Effector CD4-positive, alpha-beta T cell (primary cell): ENCODE results near the gene DVL1.

Experiments used
- DNase-seq: peaks from one replicate; pipeline ENCODE4 v3.0.0-alpha.2; 2020

Gene DVL1

GRCh38 chr1:1295154-1295923, 53.9 kb downstream of the DVL1 start:
- DNase-seq = no peak

DNA sequence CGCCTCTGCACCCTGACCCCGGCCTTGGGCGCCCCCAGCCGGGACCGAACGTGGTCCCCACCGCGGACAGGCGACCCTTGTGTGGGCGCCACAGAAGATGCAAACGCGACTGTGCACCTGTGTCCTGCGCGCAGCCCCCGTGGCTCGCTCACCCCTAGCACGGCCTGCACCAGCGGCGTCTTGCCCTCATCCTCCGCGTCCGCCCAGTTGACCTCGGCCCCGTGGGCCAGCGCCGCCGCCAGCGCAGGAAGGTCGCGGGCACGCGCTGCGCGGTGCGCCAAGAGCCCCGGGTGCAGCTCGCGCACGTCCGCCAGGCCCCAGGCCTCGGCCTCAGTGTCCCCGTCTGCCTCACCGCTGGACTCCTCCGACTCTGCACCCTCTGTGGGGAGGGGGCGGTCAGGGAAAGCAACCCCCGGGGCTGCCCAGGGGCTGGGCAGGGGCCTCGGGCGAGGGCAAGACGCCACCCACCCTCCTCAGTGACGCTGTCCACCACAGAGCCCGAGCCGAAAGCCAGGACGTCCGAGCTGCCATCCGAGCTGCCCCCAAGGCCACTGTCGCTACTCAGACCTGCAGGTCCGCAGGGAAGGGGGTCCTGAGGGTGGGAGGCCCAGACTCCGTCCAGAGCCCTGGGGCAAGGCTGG, 54.8 kb downstream of the DVL1 start:
- no peak for DNase-seq

GRCh38 chr1:1293263-1294249, 55.7 kb downstream of the DVL1 start:
- DNase-seq = no peak

GRCh38 chr1:1292851-1293250, 56.4 kb downstream of the DVL1 start:
- DNase-seq = no peak

GRCh38 chr1:1292442-1292779, 56.8 kb downstream of the DVL1 start:
- DNase-seq = no peak

DNA sequence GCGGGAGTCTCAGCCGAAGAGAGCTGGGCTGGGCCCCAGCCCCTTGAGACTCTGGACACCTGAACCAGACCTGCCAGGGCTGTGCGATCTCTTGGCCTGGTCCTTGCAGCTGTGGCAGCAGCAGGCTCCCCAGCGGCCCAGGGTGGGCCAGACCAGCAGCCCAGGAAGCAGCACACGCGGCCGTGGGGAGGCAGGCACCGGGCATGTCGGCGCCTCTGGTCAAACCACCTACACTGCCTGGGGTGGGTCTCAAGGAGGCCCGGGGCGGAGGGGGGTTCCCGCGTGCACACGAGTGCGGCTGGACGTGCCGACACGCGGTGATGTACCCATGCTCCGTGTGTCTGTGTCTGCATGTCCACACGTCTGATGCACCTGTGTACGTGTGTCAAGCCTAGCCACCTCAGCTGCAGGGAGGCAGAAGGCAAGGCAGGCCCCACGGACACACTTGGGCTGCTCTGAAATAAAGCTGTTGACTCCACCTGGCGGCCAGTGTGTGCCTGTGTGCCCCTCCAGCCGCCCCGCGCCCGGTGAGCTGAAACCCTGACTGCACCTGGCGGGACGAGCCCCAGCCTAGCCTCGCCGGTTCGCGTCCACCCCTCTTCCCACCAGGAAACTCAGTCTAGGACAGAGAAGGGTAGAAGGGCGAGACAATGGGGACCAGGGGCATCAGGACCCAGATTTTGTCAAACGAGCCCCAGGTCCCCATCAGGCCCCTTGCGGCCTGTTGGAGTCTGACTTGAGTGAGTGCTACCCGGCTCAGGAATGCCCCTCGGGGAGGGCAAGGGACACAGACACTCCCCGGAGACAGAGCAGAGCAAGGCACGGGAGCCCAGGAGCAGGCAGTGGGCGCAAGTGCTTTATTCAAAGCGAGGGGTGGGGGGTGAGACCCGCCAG, 57.4 kb downstream of the DVL1 start:
- DNase-seq = peak; percentile 49

DNA sequence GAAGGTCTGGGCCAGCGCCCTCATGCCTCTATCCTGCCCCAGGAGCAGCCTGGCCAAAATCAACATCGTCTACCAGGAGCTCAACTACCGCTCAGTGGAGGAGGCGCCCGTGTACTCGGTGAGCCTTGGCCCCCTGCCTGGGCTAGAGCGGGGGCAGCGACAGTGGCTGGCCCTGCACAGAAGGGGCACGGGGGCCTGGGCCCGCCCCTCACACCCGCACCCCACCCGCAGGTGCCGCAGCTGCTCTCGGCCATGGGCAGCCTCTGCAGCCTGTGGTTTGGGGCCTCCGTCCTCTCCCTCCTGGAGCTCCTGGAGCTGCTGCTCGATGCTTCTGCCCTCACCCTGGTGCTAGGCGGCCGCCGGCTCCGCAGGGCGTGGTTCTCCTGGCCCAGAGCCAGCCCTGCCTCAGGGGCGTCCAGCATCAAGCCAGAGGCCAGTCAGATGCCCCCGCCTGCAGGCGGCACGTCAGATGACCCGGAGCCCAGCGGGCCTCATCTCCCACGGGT, 58.1 kb downstream of the DVL1 start:
- no peak for DNase-seq

- DNase-seq = peak; percentile 36
Measured at GRCh38 chr1:1290238-1290731, 58.9 kb downstream of the DVL1 start.

GRCh38 chr1:1287288-1288110, 61.7 kb downstream of the DVL1 start:
- DNase-seq = no peak

- no peak for DNase-seq
Measured at GRCh38 chr1:1286313-1287261, 62.6 kb downstream of the DVL1 start.

DNA sequence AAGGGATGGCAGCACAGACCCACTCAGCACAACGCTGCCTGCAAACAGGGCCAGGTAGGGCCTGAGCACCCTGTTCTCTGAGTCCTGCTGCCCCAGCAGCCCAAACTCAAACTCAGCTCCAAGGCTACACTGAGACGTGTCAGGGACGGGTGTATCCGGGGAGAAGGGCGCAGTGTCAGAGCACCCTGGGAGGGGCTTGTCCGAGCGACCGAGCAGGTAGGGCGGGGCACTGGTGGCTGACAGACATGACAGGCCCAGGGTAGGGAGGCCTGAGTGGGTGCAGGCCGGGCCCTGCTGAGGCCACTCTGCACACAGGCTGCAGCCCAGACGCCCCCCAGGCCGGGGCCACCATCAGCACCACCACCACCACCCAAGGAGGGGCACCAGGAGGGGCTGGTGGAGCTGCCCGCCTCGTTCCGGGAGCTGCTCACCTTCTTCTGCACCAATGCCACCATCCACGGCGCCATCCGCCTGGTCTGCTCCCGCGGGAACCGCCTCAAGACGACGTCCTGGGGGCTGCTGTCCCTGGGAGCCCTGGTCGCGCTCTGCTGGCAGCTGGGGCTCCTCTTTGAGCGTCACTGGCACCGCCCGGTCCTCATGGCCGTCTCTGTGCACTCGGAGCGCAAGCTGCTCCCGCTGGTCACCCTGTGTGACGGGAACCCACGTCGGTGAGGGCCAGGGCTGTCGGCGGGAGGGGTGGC, 63.5 kb downstream of the DVL1 start:
- DNase-seq = no peak
